HepG2 (cell line): ENCODE measurements around the gene RPTN. TPM values are rescaled to one million over a fixed set of nuclear protein-coding genes. Genes with fewer than 3 reads are reported as not detected.

ENCODE experiments used
- ATAC-seq: fragments of 200-7000 bp; cut with Tn5 transposase; 3 replicates; pipeline ENCODE4 v1.9.1; 2020; ENCODE audit warnings: mild to moderate bottlenecking, moderate library complexity
- BruUV-seq: library from RNA; stranded (reverse); fragments of 400-500 nt; replicated peaks from 2 replicates; lab custom pipeline; 2021; lab: Mats Ljungman, UMichigan
- CTCF ChIA-PET: fragments of 300-600 bp; formaldehyde crosslinking; extraction: SDS; loops from one replicate; lab custom pipeline; 2021; ENCODE audit warnings: low total read pairs, inconsistent platforms, low intra/inter-chr PET ratio; lab: Yijun Ruan, JAX
- POLR2A ChIA-PET: fragments of 350-600 bp; sonication (Branson Sonifier 250); formaldehyde crosslinking; loops from one replicate; lab custom pipeline; 2020; ENCODE audit warnings: antibody characterized with exemption, inconsistent platforms; lab: Yijun Ruan, JAX
- DNase-seq: peaks from one replicate; pipeline ENCODE4 v3.0.0-alpha.2; 2015; ENCODE audit warnings: low spot score
- FAIRE-seq: peaks from 3 replicates; lab custom pipeline; 2011; peaks lifted over from hg19 to GRCh38; lab: Jason Lieb, UNC
- H2AFZ ChIP-seq: one replicate; pipeline ENCODE4 v1.6.1; 2011; ENCODE audit warnings: low read length, inconsistent platforms
- H3K27ac ChIP-seq: fragments of 300-600 bp; 3 replicates; pipeline ENCODE4 v1.8.0; 2011; ENCODE audit warnings: mixed run types, mild to moderate bottlenecking, mixed read lengths, low read length, inconsistent platforms; ENCODE audit not compliant: insufficient read depth; ENCODE audit errors: extremely low read length
- H3K27me3 ChIP-seq, 2 experiments: fragments of 200-600 bp in 1 of 2; 2 replicates in 1 of 2; 3 replicates in 1 of 2; pipeline versions ENCODE4 v1.6.0 to v1.8.0; 2011; ENCODE audit warnings: low read length in 2 of 2, mild to moderate bottlenecking in 2 of 2, moderate library complexity in 2 of 2, inconsistent platforms in 1 of 2; ENCODE audit not compliant: insufficient read depth in 2 of 2, control insufficient read depth in 1 of 2
- H3K36me3 ChIP-seq, 2 experiments: fragments of 200-600 bp in 1 of 2; replicated peaks in 1 of 2; 2 replicates in 1 of 2; 3 replicates in 1 of 2; pipeline versions ENCODE4 v1.5.1 to v1.8.0; 2011; ENCODE audit warnings: low read length in 2 of 2, inconsistent platforms in 1 of 2; ENCODE audit not compliant: insufficient read depth in 2 of 2, control insufficient read depth in 1 of 2
- H3K4me1 ChIP-seq: 2 replicates; pipeline ENCODE4 v1.5.1; 2012; ENCODE audit warnings: low read length, inconsistent platforms; ENCODE audit not compliant: insufficient read depth
- H3K4me2 ChIP-seq: 2 replicates; pipeline ENCODE4 v1.6.0; 2011; ENCODE audit warnings: low read depth, low read length, inconsistent platforms
- H3K4me3 ChIP-seq, 3 experiments: fragments of 200-600 bp in 1 of 3; sonication (generic), shearing (Covaris generic) in 1 of 3; replicated peaks in 1 of 3; 2 replicates each; pipeline ENCODE4 v1.5.1; 2011 to 2016; ENCODE audit warnings: low read length in 3 of 3, inconsistent platforms in 2 of 3, low read depth in 2 of 3, mild to moderate bottlenecking in 2 of 3, control low read depth in 1 of 3, mixed read lengths in 1 of 3; ENCODE audit not compliant: insufficient read depth in 1 of 3
- H3K79me2 ChIP-seq: one replicate; pipeline ENCODE4 v1.6.1; 2011; ENCODE audit warnings: low read length, inconsistent platforms; ENCODE audit not compliant: insufficient read depth
- H3K9ac ChIP-seq: 2 replicates; pipeline ENCODE4 v1.6.0; 2011; ENCODE audit warnings: mild to moderate bottlenecking, low read depth, low read length, inconsistent platforms; ENCODE audit not compliant: insufficient read depth
- H3K9me3 ChIP-seq: 2 replicates; pipeline ENCODE4 v1.5.1; 2012; ENCODE audit warnings: mild to moderate bottlenecking, low read length
- H4K20me1 ChIP-seq: 2 replicates; pipeline ENCODE4 v1.6.0; 2011; ENCODE audit warnings: inconsistent platforms, mild to moderate bottlenecking, low read length, moderate library complexity; ENCODE audit not compliant: insufficient read depth
- ARNT ChIP-seq: fragments of 450-650 bp; IDR thresholded peaks from 2 replicates; pipeline ENCODE4 v1.6.1; 2017
- ATF7-NPFF ChIP-seq: sonication (generic); formaldehyde crosslinking; IDR thresholded peaks from 2 replicates; pipeline ENCODE4 v1.8.1; 2023; ENCODE audit warnings: mild to moderate bottlenecking, low read depth, missing genetic modification reagents, moderate library complexity
- GABPB1 ChIP-seq: IDR thresholded peaks from 2 replicates; pipeline ENCODE4 v1.6.1; 2016; ENCODE audit warnings: mild to moderate bottlenecking, missing genetic modification reagents, moderate library complexity, missing compliant biosample characterization
- KDM1A ChIP-seq: IDR thresholded peaks from 2 replicates; pipeline ENCODE4 v1.6.1; 2016; ENCODE audit warnings: missing compliant biosample characterization
- MTF2 ChIP-seq: sonication (generic); formaldehyde crosslinking; IDR thresholded peaks from 2 replicates; pipeline ENCODE4 v1.5.0; 2020; ENCODE audit warnings: missing genetic modification reagents, borderline replicate concordance
- NCOA1 ChIP-seq: sonication (generic); formaldehyde crosslinking; IDR thresholded peaks from 2 replicates; pipeline ENCODE4 v1.9.0; 2021; ENCODE audit warnings: missing genetic modification reagents
- TBP ChIP-seq: sonication (generic); formaldehyde crosslinking; IDR thresholded peaks from 2 replicates; pipeline ENCODE4 v1.5.0; 2020; ENCODE audit warnings: missing genetic modification reagents
- ZBTB21 ChIP-seq: sonication (generic); formaldehyde crosslinking; IDR thresholded peaks from 2 replicates; pipeline ENCODE4 v1.4.0; 2020; ENCODE audit warnings: missing genetic modification reagents
- ZNF207 ChIP-seq: fragments of 450-650 bp; IDR thresholded peaks from 2 replicates; pipeline ENCODE4 v1.6.1; 2016; ENCODE audit warnings: antibody characterized with exemption, borderline replicate concordance
- ZNF263 ChIP-seq: sonication (generic); formaldehyde crosslinking; IDR thresholded peaks from 2 replicates; pipeline ENCODE4 v1.4.0; 2020; ENCODE audit warnings: missing genetic modification reagents
- ZNF264 ChIP-seq: sonication (generic); formaldehyde crosslinking; IDR thresholded peaks from 2 replicates; pipeline ENCODE4 v1.4.0; 2020; ENCODE audit warnings: missing genetic modification reagents
- ZNF317 ChIP-seq: sonication (generic); formaldehyde crosslinking; IDR thresholded peaks from 2 replicates; pipeline ENCODE4 v1.5.0; 2020; ENCODE audit warnings: mild to moderate bottlenecking, missing genetic modification reagents
- ZNF605 ChIP-seq: sonication (generic); formaldehyde crosslinking; IDR thresholded peaks from 2 replicates; pipeline ENCODE4 v1.8.0; 2022; ENCODE audit warnings: mild to moderate bottlenecking, missing genetic modification reagents
- ZNF615 ChIP-seq: sonication (generic); formaldehyde crosslinking; IDR thresholded peaks from 2 replicates; pipeline ENCODE4 v1.5.0; 2020; ENCODE audit warnings: mild to moderate bottlenecking, missing genetic modification reagents, borderline replicate concordance
- ZNF850 ChIP-seq: sonication (generic); formaldehyde crosslinking; conservative IDR thresholded peaks from 2 replicates; pipeline ENCODE4 v1.9.0; 2021; ENCODE audit warnings: mild to moderate bottlenecking, missing genetic modification reagents
- ZNF891 ChIP-seq: sonication (generic); formaldehyde crosslinking; IDR thresholded peaks from 2 replicates; pipeline ENCODE4 v1.5.0; 2020; ENCODE audit warnings: mild to moderate bottlenecking, missing genetic modification reagents
- WGBS: methylation state at CpG from one replicate; pipeline ENCODE4 v1.1.6; 2017; ENCODE audit warnings: low lambda C conversion rate; 5-methylcytosine and 5-hydroxymethylcytosine counted together
- in situ Hi-C: cut with HindIII; loops from 2 replicates; pipeline ENCODE4 v1.10.0; 2017; ENCODE audit warnings: low pct_unique_long_range_greater_than_20kb; ENCODE audit not compliant: extremely low pct_ligation_motif_present
- intact Hi-C: fragments of 100-400 bp; cut with micrococcal nuclease; formaldehyde crosslinking; loops from one replicate; pipeline ENCODE4 v1.10.0; 2022; ENCODE audit not compliant: unreplicated experiment
- polyA plus RNA-seq, 8 experiments: library from polyadenylated mRNA; depleted of rRNA in 3 of 8; stranded (reverse) in 7 of 8; unstranded in 1 of 8; fragments of >200 nt; fragmentation: Illumina TruSeq in 4 of 8; extraction: Trizol in 4 of 8; gene quantifications; 2 replicates each; pipeline versions ENCODE4 v1.2.1 to v1.2.3, GENCODE V29; 2011 to 2016; ENCODE audit warnings: low read depth in 4 of 8, missing spikeins in 1 of 8, mixed read lengths in 1 of 8; ENCODE audit not compliant: insufficient read depth in 1 of 8
- total RNA-seq, 5 experiments: library from RNA; depleted of rRNA; stranded (reverse); fragments of >200 nt; fragmentation: Illumina TruSeq; extraction: Trizol; gene quantifications; 2 replicates each; pipeline ENCODE4 v1.2.3, GENCODE V29; 2016; ENCODE audit warnings: low read depth in 1 of 5
- TF ChIP-seq, protein P1 (sequence below): sonication (generic); formaldehyde crosslinking; IDR thresholded peaks from 2 replicates; pipeline ENCODE4 v1.5.1; 2020; ENCODE audit warnings: missing genetic modification reagents, mild to moderate bottlenecking, borderline replicate concordance
- TF ChIP-seq, protein P2 (sequence below): sonication (generic); formaldehyde crosslinking; IDR thresholded peaks from 2 replicates; pipeline ENCODE4 v1.8.1; 2023; ENCODE audit warnings: mild to moderate bottlenecking, inconsistent platforms, moderate library complexity, missing genetic modification reagents, borderline replicate concordance
- TF ChIP-seq, protein P3 (sequence below): sonication (generic); formaldehyde crosslinking; IDR thresholded peaks from 2 replicates; pipeline ENCODE4 v1.4.0; 2020; ENCODE audit warnings: missing genetic modification reagents, mild to moderate bottlenecking, borderline replicate concordance

The RPTN gene
- total and polyA plus RNA-seq, 2 of the 13 experiments (the other 11 are each of a cell fraction or from before 2014, with no cell fraction given), result not detected

DNA sequence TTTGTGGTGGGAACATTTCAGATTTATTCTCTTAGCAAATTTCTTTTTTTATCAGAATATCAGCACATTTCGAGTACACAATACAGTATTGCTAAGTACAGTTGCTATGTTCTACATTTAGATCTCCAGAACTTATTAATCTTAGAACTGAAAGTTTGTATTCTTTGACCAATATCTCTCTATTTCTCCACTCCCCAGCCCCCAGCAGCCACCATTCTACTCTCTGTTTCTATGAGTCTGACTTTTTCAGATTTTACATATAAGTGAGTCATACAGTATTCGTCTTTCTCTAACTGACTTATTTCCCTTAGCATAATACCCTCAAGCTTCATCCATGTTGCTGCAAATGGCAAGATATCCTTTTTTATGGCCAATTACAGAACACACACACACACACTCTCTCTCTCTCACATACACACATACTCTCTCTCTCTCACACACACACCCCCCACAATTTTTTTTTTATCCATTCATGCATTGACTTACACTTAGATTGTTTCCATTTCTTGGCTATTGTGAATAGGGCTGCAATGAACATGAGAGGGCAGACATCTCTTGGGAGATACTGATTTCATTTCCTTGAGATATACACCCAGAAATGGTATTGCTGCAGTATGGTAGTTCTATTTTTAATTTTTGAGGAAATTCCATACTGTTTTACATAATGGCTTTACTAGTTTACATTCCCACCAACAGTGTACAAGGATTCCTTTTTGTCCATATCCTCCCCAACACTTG, 15.7 kb downstream of the RPTN start:
- POLR2A ChIA-PET, result no interaction called here

More for the DNA sequence above, 15.7 kb downstream of the RPTN start:
- WGBS, result 0% methylated on average over 2 of the region's 2 CpGs
- CTCF ChIA-PET, result interaction anchor here (2.6 kb wide), 1 partner anchor 42 kb away, joined by 48 read pairs; no protein-coding TSS in a partner anchor
- Histone ChIP-seq H3K36me3 (no peaks in the 10 kb centered on the region), H3K9ac (no peak overlapping the region), H2AFZ (no peak overlapping the region), H3K27ac (no peak overlapping the region), H3K79me2 (no peaks in the 10 kb centered on the region), H3K27me3 (no peaks in the 10 kb centered on the region), H4K20me1 (no peaks in the 10 kb centered on the region), H3K4me1 (no peaks in the 10 kb centered on the region), H3K9me3 (peaks cover 22% of the 10 kb centered on the region; the same call in 1 of the 2 replicates), H3K4me3 (no peak overlapping the region), H3K4me2 (no peak overlapping the region)
- BruUV-seq, result no TSS peak
- ATAC-seq, result no peak
- in situ Hi-C loops (loop anchor here (5.0 kb wide), 1 partner anchor 44 kb away; no protein-coding TSS in a partner anchor), intact Hi-C loops (loop anchor here (2.0 to 5.0 kb wide), 2 partner anchors 203 to 314 kb away; no protein-coding TSS in a partner anchor)
- no peak for DNase-seq
- TF ChIP-seq ZNF317 (no peak), MTF2 (CRISPR knock-in tag) (no peak), ZNF264 (no peak), ZNF605 (CRISPR knock-in tag) (no peak), KDM1A (CRISPR knock-in tag) (no peak), ATF7-NPFF (CRISPR knock-in tag) (no peak), ZNF850 (CRISPR knock-in tag) (no peak), ARNT (no peak), ZNF891 (no peak), GABPB1 (CRISPR knock-in tag) (no peak), ZNF207 (no peak), ZNF615 (CRISPR knock-in tag) (no peak), NCOA1 (CRISPR knock-in tag) (no peak), ZNF263 (CRISPR knock-in tag) (no peak), TBP (CRISPR knock-in tag) (no peak), ZBTB21 (no peak)
- TF ChIP-seq, protein P1, sequence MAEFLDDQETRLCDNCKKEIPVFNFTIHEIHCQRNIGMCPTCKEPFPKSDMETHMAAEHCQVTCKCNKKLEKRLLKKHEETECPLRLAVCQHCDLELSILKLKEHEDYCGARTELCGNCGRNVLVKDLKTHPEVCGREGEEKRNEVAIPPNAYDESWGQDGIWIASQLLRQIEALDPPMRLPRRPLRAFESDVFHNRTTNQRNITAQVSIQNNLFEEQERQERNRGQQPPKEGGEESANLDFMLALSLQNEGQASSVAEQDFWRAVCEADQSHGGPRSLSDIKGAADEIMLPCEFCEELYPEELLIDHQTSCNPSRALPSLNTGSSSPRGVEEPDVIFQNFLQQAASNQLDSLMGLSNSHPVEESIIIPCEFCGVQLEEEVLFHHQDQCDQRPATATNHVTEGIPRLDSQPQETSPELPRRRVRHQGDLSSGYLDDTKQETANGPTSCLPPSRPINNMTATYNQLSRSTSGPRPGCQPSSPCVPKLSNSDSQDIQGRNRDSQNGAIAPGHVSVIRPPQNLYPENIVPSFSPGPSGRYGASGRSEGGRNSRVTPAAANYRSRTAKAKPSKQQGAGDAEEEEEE, result no peak
- TF ChIP-seq, protein P2, sequence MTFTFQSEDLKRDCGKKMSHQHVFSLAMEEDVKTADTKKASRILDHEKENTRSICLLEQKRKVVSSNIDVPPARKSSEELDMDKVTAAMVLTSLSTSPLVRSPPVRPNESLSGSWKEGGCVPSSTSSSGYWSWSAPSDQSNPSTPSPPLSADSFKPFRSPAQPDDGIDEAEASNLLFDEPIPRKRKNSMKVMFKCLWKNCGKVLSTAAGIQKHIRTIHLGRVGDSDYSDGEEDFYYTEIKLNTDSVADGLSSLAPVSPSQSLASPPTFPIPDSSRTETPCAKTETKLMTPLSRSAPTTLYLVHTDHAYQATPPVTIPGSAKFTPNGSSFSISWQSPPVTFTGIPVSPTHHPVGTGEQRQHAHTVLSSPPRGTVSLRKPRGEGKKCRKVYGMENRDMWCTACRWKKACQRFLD (CRISPR knock-in tag), result no peak
- TF ChIP-seq, protein P3, sequence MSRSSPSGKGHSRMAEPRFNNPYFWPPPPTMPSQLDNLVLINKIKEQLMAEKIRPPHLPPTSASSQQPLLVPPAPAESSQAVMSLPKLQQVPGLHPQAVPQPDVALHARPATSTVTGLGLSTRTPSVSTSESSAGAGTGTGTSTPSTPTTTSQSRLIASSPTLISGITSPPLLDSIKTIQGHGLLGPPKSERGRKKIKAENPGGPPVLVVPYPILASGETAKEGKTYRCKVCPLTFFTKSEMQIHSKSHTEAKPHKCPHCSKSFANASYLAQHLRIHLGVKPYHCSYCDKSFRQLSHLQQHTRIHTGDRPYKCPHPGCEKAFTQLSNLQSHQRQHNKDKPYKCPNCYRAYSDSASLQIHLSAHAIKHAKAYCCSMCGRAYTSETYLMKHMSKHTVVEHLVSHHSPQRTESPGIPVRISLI, result no peak
- no peak for FAIRE-seq
